ENCODE measurements around the gene LRP1B.

DNA sequence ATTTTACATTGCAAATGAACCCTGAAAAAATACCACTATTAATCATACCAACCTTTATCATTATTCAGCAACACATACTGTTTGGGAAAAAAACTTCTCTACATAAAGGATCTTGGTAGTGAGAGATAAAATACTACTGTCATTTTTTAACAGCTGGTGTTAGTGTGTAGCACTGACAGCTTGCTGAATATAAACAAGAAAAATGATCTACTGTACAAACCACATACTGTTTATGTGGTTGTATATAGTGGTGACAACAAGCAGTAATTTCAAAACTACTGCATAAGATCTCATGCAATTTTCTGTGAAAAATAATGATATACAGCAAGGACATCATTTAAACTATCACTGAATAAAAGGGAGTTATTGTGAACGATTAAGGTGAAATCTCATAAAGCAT, 601.2 kb downstream of the LRP1B start:
- no peak for TF ChIP-seq EP300 (IDR thresholded peaks at IDR 0.05)
- TF ChIP-seq, protein P1, sequence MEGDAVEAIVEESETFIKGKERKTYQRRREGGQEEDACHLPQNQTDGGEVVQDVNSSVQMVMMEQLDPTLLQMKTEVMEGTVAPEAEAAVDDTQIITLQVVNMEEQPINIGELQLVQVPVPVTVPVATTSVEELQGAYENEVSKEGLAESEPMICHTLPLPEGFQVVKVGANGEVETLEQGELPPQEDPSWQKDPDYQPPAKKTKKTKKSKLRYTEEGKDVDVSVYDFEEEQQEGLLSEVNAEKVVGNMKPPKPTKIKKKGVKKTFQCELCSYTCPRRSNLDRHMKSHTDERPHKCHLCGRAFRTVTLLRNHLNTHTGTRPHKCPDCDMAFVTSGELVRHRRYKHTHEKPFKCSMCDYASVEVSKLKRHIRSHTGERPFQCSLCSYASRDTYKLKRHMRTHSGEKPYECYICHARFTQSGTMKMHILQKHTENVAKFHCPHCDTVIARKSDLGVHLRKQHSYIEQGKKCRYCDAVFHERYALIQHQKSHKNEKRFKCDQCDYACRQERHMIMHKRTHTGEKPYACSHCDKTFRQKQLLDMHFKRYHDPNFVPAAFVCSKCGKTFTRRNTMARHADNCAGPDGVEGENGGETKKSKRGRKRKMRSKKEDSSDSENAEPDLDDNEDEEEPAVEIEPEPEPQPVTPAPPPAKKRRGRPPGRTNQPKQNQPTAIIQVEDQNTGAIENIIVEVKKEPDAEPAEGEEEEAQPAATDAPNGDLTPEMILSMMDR (IDR thresholded peaks at IDR 0.05): no peak
- TF ChIP-seq POLR2A (IDR thresholded peaks at IDR 0.05): no peak

Measured in tibial nerve (tissue), 4 donors.